ENCODE measurements around the gene CACYBP.
A peak's percentile ranks its signal among the peaks of the same experiment; 100 is the strongest.

CACYBP gene

GRCh38 chr1:175003521-175003920 is 3.8 kb downstream of the CACYBP start:
- no peak overlapping the region for H3K27ac ChIP-seq (ENCODE audit: low read depth, low read length)
- H3K4me3 ChIP-seq (ENCODE audit: low read depth, low read length): no peak overlapping the region
- peaks cover 19% of the 10 kb centered on the region for H3K79me2 ChIP-seq (ENCODE audit: control insufficient read depth, insufficient read depth, low read length, poor library complexity)
- H2BK5ac ChIP-seq (ENCODE audit: low read depth, low read length, poor library complexity): no peak overlapping the region
- H3K4me1 ChIP-seq (ENCODE audit: control insufficient read depth in 1 of 2, insufficient read depth in 2 of 2, low read length in 2 of 2): no peaks in the 10 kb centered on the region
- no peak overlapping the region for H4K91ac ChIP-seq (ENCODE audit: low read depth, low read length)
- no peak overlapping the region for H2BK12ac ChIP-seq (ENCODE audit: low read length)
- H3K14ac ChIP-seq (ENCODE audit: low read length): no peak overlapping the region
- H3K27me3 ChIP-seq (ENCODE audit: insufficient read depth, low read length): no peaks in the 10 kb centered on the region
- no peak overlapping the region for H2AFZ ChIP-seq (ENCODE audit: insufficient read depth, low read length, poor library complexity)
- H2BK120ac ChIP-seq (ENCODE audit: insufficient read depth, low read length, poor library complexity): no peak overlapping the region
- no peak overlapping the region for H2AK5ac ChIP-seq (ENCODE audit: low read length)
- no peak overlapping the region for H4K8ac ChIP-seq (ENCODE audit: low read depth, low read length)
- no peak overlapping the region for H4K12ac ChIP-seq (ENCODE audit: low read depth, low read length)
- peaks cover 15% of the 10 kb centered on the region for H3K79me1 ChIP-seq (ENCODE audit: low read length)
- H3K9ac ChIP-seq (ENCODE audit: low read length): no peak overlapping the region
- H3K4ac ChIP-seq (ENCODE audit: low read depth, low read length): no peak overlapping the region
- no CpG with 5 or more reads among the region's 2 CpGs for WGBS (ENCODE audit: extremely low coverage, insufficient coverage, insufficient read length)
- no peaks in the 10 kb centered on the region for H3K9me3 ChIP-seq (ENCODE audit: insufficient read depth, low read depth, low read length)
- no peak overlapping the region for H3K23ac ChIP-seq (ENCODE audit: low read length)
- peaks cover 2 to 10% of the 10 kb centered on the region in 2 experiments for H3K36me3 ChIP-seq (ENCODE audit: control insufficient read depth in 1 of 2, insufficient read depth in 2 of 2, low read length in 2 of 2)
- no peak for DNase-seq
- H3K18ac ChIP-seq (ENCODE audit: low read length): no peak overlapping the region
- H3K4me2 ChIP-seq (ENCODE audit: low read length): no peak overlapping the region

GRCh38 chr1:175005085-175005783 is 5.5 kb downstream of the CACYBP start:
- Histone ChIP-seq H3K79me2 (ENCODE audit: control insufficient read depth, insufficient read depth, low read length, poor library complexity) (peaks cover 9% of the 10 kb centered on the region), H3K14ac (ENCODE audit: low read length) (no peak overlapping the region), H3K27ac (ENCODE audit: low read depth, low read length) (no peak overlapping the region), H3K9me3 (ENCODE audit: insufficient read depth, low read depth, low read length) (no peaks in the 10 kb centered on the region), H3K4me1 (ENCODE audit: control insufficient read depth in 1 of 2, insufficient read depth in 2 of 2, low read length in 2 of 2) (no peaks in the 10 kb centered on the region), H4K12ac (ENCODE audit: low read depth, low read length) (no peak overlapping the region), H2AK5ac (ENCODE audit: low read length) (no peak overlapping the region), H3K9ac (ENCODE audit: low read length) (no peak overlapping the region), H2AFZ (ENCODE audit: insufficient read depth, low read length, poor library complexity) (no peak overlapping the region), H4K8ac (ENCODE audit: low read depth, low read length) (no peak overlapping the region), H4K91ac (ENCODE audit: low read depth, low read length) (no peak overlapping the region), H3K23ac (ENCODE audit: low read length) (no peak overlapping the region), H3K18ac (ENCODE audit: low read length) (no peak overlapping the region), H2BK120ac (ENCODE audit: insufficient read depth, low read length, poor library complexity) (no peak overlapping the region), H3K4ac (ENCODE audit: low read depth, low read length) (peak overlapping the region; percentile 27), H3K36me3 (ENCODE audit: control insufficient read depth in 1 of 2, insufficient read depth in 2 of 2, low read length in 2 of 2) (peaks cover 6 to 15% of the 10 kb centered on the region in 2 experiments), H2BK12ac (ENCODE audit: low read length) (no peak overlapping the region), H3K27me3 (ENCODE audit: insufficient read depth, low read length) (no peaks in the 10 kb centered on the region), H3K79me1 (ENCODE audit: low read length) (peaks cover 2% of the 10 kb centered on the region), H3K4me2 (ENCODE audit: low read length) (no peak overlapping the region), H2BK5ac (ENCODE audit: low read depth, low read length, poor library complexity) (no peak overlapping the region), H3K4me3 (ENCODE audit: low read depth, low read length) (no peak overlapping the region)
- no peak for DNase-seq
- no CpG with 5 or more reads among the region's 8 CpGs for WGBS (ENCODE audit: extremely low coverage, insufficient coverage, insufficient read length)

- H3K9me3 ChIP-seq (ENCODE audit: insufficient read depth, low read depth, low read length): no peaks in the 10 kb centered on the region
- no peak overlapping the region for H2AFZ ChIP-seq (ENCODE audit: insufficient read depth, low read length, poor library complexity)
- no peak overlapping the region for H3K27ac ChIP-seq (ENCODE audit: low read depth, low read length)
- H3K4ac ChIP-seq (ENCODE audit: low read depth, low read length): no peak overlapping the region
- peaks cover 12 to 33% of the 10 kb centered on the region in 2 experiments for H3K36me3 ChIP-seq (ENCODE audit: control insufficient read depth in 1 of 2, insufficient read depth in 2 of 2, low read length in 2 of 2)
- H3K27me3 ChIP-seq (ENCODE audit: insufficient read depth, low read length): no peaks in the 10 kb centered on the region
- H4K12ac ChIP-seq (ENCODE audit: low read depth, low read length): no peak overlapping the region
- H2BK120ac ChIP-seq (ENCODE audit: insufficient read depth, low read length, poor library complexity): no peak overlapping the region
- no peak overlapping the region for H3K9ac ChIP-seq (ENCODE audit: low read length)
- H3K79me2 ChIP-seq (ENCODE audit: control insufficient read depth, insufficient read depth, low read length, poor library complexity): no peaks in the 10 kb centered on the region
- H4K8ac ChIP-seq (ENCODE audit: low read depth, low read length): no peak overlapping the region
- H4K91ac ChIP-seq (ENCODE audit: low read depth, low read length): no peak overlapping the region
- H3K18ac ChIP-seq (ENCODE audit: low read length): no peak overlapping the region
- H2BK5ac ChIP-seq (ENCODE audit: low read depth, low read length, poor library complexity): no peak overlapping the region
- no peak for DNase-seq
- H3K4me3 ChIP-seq (ENCODE audit: low read depth, low read length): no peak overlapping the region
- H3K23ac ChIP-seq (ENCODE audit: low read length): no peak overlapping the region
- H2BK12ac ChIP-seq (ENCODE audit: low read length): no peak overlapping the region
- no peak overlapping the region for H3K14ac ChIP-seq (ENCODE audit: low read length)
- H3K4me2 ChIP-seq (ENCODE audit: low read length): no peak overlapping the region
- no peak overlapping the region for H2AK5ac ChIP-seq (ENCODE audit: low read length)
- H3K79me1 ChIP-seq (ENCODE audit: low read length): no peaks in the 10 kb centered on the region
- H3K4me1 ChIP-seq (ENCODE audit: control insufficient read depth in 1 of 2, insufficient read depth in 2 of 2, low read length in 2 of 2): no peaks in the 10 kb centered on the region
- no CpG with 5 or more reads among the region's 10 CpGs for whole genome bisulfite sequencing (ENCODE audit: extremely low coverage, insufficient coverage, insufficient read length)
Measured at GRCh38 chr1:175009532-175009931, 9.8 kb downstream of the CACYBP start.

DNA sequence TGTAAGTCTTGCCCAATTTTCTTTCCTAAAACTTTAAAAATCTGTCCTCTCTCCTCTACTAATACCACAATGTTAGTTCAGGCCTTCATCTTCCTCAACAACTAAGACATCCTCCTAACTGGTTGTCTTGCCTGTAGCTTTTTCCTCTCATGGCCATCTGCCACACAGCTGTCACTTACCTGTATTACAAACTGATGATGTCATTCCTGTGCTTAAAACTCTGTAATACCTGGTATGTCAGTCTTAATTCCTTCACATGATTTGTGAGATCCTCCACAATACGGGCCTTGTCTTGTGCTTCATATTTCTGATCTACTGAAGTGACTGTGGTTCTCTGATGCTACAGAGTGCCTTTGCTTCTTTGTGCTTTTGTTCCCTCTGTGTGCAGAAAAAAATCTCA is 13.7 kb downstream of the CACYBP start:
- peak; percentile 40 to 90 for DNase-seq
- Histone ChIP-seq H3K18ac (ENCODE audit: low read length) (no peak overlapping the region), H4K12ac (ENCODE audit: low read depth, low read length) (no peak overlapping the region), H3K4me3 (ENCODE audit: low read depth, low read length) (no peak overlapping the region), H3K9ac (ENCODE audit: low read length) (peak overlapping the region; percentile 33), H4K8ac (ENCODE audit: low read depth, low read length) (no peak overlapping the region), H4K91ac (ENCODE audit: low read depth, low read length) (no peak overlapping the region), H3K4ac (ENCODE audit: low read depth, low read length) (no peak overlapping the region), H3K14ac (ENCODE audit: low read length) (no peak overlapping the region), H2BK5ac (ENCODE audit: low read depth, low read length, poor library complexity) (no peak overlapping the region), H3K4me2 (ENCODE audit: low read length) (no peak overlapping the region), H2BK12ac (ENCODE audit: low read length) (no peak overlapping the region), H2AFZ (ENCODE audit: insufficient read depth, low read length, poor library complexity) (no peak overlapping the region), H3K36me3 (ENCODE audit: control insufficient read depth in 1 of 2, insufficient read depth in 2 of 2, low read length in 2 of 2) (peaks cover 19 to 39% of the 10 kb centered on the region in 2 experiments), H3K23ac (ENCODE audit: low read length) (no peak overlapping the region), H2BK120ac (ENCODE audit: insufficient read depth, low read length, poor library complexity) (no peak overlapping the region), H2AK5ac (ENCODE audit: low read length) (no peak overlapping the region), H3K4me1 (ENCODE audit: control insufficient read depth in 1 of 2, insufficient read depth in 2 of 2, low read length in 2 of 2) (no peaks in the 10 kb centered on the region), H3K79me1 (ENCODE audit: low read length) (no peaks in the 10 kb centered on the region), H3K79me2 (ENCODE audit: control insufficient read depth, insufficient read depth, low read length, poor library complexity) (no peaks in the 10 kb centered on the region), H3K27me3 (ENCODE audit: insufficient read depth, low read length) (no peaks in the 10 kb centered on the region), H3K27ac (ENCODE audit: low read depth, low read length) (no peak overlapping the region), H3K9me3 (ENCODE audit: insufficient read depth, low read depth, low read length) (no peaks in the 10 kb centered on the region)
- WGBS (ENCODE audit: extremely low coverage, insufficient coverage, insufficient read length): no CpG with 5 or more reads among the region's 1 CpG
